Loucy (cell line): ENCODE results near the gene PCDHGC3.

Experiments
- H2AFZ ChIP-seq: fragments of 200-600 bp; sonication (generic); 2 replicates; pipeline ENCODE4 v1.6.0; 2016; ENCODE audit warnings: antibody characterized with exemption, mild to moderate bottlenecking, low read length, moderate library complexity
- H3F3A ChIP-seq: fragments of 200-600 bp; 2 replicates; pipeline ENCODE4 v1.6.0; 2016; ENCODE audit warnings: antibody characterized with exemption, low read depth, mild to moderate bottlenecking
- H3K27me3 ChIP-seq: fragments of 200-600 bp; sonication (generic); 2 replicates; pipeline ENCODE4 v1.6.1; 2014; ENCODE audit warnings: low read length, mild to moderate bottlenecking; ENCODE audit not compliant: insufficient read depth, poor library complexity, severe bottlenecking
- H3K36me3 ChIP-seq: fragments of 200-600 bp; sonication (generic); 2 replicates; pipeline ENCODE4 v1.6.1; 2016; ENCODE audit warnings: low read length; ENCODE audit not compliant: insufficient read depth
- H3K4me1 ChIP-seq: fragments of 200-600 bp; sonication (generic); 2 replicates; pipeline ENCODE4 v1.5.1; 2014; ENCODE audit warnings: low read length, mild to moderate bottlenecking; ENCODE audit not compliant: insufficient read depth, poor library complexity, severe bottlenecking
- H3K4me2 ChIP-seq: fragments of 200-600 bp; sonication (generic); 2 replicates; pipeline ENCODE4 v1.6.0; 2014; ENCODE audit warnings: antibody characterized with exemption, low read length, low read depth, mild to moderate bottlenecking; ENCODE audit not compliant: poor library complexity, severe bottlenecking
- H3K4me3 ChIP-seq: fragments of 200-600 bp; sonication (generic); 2 replicates; pipeline ENCODE4 v1.5.1; 2014; ENCODE audit warnings: low read length, mild to moderate bottlenecking, mixed read lengths; ENCODE audit not compliant: poor library complexity, severe bottlenecking
- H3K79me2 ChIP-seq: fragments of 200-600 bp; sonication (generic); 2 replicates; pipeline ENCODE4 v1.6.1; 2014; ENCODE audit warnings: low read length; ENCODE audit not compliant: insufficient read depth
- H3K9ac ChIP-seq: fragments of 200-600 bp; sonication (generic); 2 replicates; pipeline ENCODE4 v1.6.0; 2014; ENCODE audit warnings: mild to moderate bottlenecking, low read depth, low read length, moderate library complexity; ENCODE audit not compliant: poor library complexity, severe bottlenecking
- H3K9me2 ChIP-seq: fragments of 200-600 bp; sonication (generic); replicated peaks from 2 replicates; pipeline ENCODE4 v1.6.1; 2016; ENCODE audit warnings: low read depth, low read length, mixed read lengths
- H3K9me3 ChIP-seq: fragments of 200-600 bp; sonication (generic); 2 replicates; pipeline ENCODE4 v1.6.1; 2014; ENCODE audit warnings: mild to moderate bottlenecking, antibody characterized with exemption, low read length, low read depth; ENCODE audit not compliant: insufficient read depth
- H4K20me1 ChIP-seq: fragments of 200-600 bp; sonication (generic); 2 replicates; pipeline ENCODE4 v1.6.0; 2014; ENCODE audit warnings: antibody characterized with exemption, low read length, mild to moderate bottlenecking; ENCODE audit not compliant: insufficient read depth, poor library complexity, severe bottlenecking
- EZH2phosphoT487 ChIP-seq: fragments of 200-600 bp; IDR thresholded peaks from 2 replicates; pipeline ENCODE4 v1.6.1; 2018; ENCODE audit warnings: antibody characterized with exemption, mild to moderate bottlenecking, moderate library complexity, borderline replicate concordance
- TF ChIP-seq, protein P1 (sequence below): fragments of 200-600 bp; sonication (generic); conservative IDR thresholded peaks from 2 replicates; pipeline ENCODE4 v1.5.1; 2014; ENCODE audit warnings: mild to moderate bottlenecking, antibody characterized with exemption, low read length

The PCDHGC3 gene

GRCh38 chr5:141475625-141476131 lies at the start of gene PCDHGC3:
PCDHGC3 (plus strand) TSS chr5:141475966; CDS start chr5:141476117, 151 bp downstream.
- TF ChIP-seq, protein P1, sequence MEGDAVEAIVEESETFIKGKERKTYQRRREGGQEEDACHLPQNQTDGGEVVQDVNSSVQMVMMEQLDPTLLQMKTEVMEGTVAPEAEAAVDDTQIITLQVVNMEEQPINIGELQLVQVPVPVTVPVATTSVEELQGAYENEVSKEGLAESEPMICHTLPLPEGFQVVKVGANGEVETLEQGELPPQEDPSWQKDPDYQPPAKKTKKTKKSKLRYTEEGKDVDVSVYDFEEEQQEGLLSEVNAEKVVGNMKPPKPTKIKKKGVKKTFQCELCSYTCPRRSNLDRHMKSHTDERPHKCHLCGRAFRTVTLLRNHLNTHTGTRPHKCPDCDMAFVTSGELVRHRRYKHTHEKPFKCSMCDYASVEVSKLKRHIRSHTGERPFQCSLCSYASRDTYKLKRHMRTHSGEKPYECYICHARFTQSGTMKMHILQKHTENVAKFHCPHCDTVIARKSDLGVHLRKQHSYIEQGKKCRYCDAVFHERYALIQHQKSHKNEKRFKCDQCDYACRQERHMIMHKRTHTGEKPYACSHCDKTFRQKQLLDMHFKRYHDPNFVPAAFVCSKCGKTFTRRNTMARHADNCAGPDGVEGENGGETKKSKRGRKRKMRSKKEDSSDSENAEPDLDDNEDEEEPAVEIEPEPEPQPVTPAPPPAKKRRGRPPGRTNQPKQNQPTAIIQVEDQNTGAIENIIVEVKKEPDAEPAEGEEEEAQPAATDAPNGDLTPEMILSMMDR = peak; percentile 40; the same call in 1 of the 2 replicates
- TF ChIP-seq EZH2phosphoT487 = no peak
- Histone ChIP-seq H3K79me2 (no peaks in the 10 kb centered on the region), H2AFZ (peak within 1 kb of the TSS; percentile 76), H3K9me2 (no peaks in the 10 kb centered on the region), H4K20me1 (no peaks in the 10 kb centered on the region), H3K4me3 (peak within 1 kb of the TSS; percentile 68), H3K9ac (peak within 1 kb of the TSS; percentile 17), H3K36me3 (no peaks in the 10 kb centered on the region), H3K4me2 (peak within 1 kb of the TSS; percentile 76), H3F3A (no peaks in the 10 kb centered on the region), H3K9me3 (no peaks in the 10 kb centered on the region), H3K4me1 (no peaks in the 10 kb centered on the region), H3K27me3 (peaks cover 13% of the 10 kb centered on the region)

DNA sequence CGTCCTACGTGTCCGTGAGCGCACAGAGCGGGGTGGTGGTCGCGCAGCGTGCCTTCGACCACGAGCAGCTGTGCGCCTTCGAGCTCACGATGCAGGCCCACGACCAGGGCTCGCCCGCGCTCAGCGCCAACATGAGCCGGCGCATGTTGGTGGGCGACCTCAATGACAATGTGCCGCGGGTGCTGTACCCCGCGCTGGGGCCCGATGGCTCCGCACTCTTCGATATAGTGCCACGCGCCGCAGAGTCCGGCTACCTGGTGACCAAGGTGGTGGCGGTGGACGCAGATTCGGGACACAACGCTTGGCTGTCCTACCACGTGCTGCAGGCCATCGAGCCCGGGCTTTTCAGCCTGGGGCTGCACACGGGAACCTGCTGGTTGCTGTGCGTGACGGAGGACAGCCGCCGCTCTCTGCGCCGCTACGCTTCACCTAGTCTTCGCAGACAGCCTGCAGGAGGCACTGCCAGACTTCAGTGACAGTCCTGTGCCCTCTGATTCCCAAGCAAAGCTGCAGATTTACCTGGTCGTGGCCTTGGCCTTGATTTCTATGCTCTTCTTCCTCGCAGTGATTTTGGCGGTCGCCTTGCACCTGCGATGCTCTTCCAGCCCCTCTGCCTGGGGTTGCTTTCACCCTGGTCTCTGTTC lies 47.9 kb upstream of the PCDHGC3 start:
- no peaks in the 10 kb centered on the region for H3K36me3 ChIP-seq
- no peak for TF ChIP-seq EZH2phosphoT487
- TF ChIP-seq, protein P1 = no peak
- H3K9ac ChIP-seq = no peak overlapping the region
- H4K20me1 ChIP-seq = no peaks in the 10 kb centered on the region
- H3F3A ChIP-seq = no peaks in the 10 kb centered on the region
- H3K79me2 ChIP-seq = no peaks in the 10 kb centered on the region
- no peaks in the 10 kb centered on the region for H3K9me3 ChIP-seq
- H2AFZ ChIP-seq = no peak overlapping the region
- no peaks in the 10 kb centered on the region for H3K4me1 ChIP-seq
- no peak overlapping the region for H3K4me3 ChIP-seq
- no peaks in the 10 kb centered on the region for H3K27me3 ChIP-seq
- H3K4me2 ChIP-seq = no peak overlapping the region
- no peaks in the 10 kb centered on the region for H3K9me2 ChIP-seq

- Histone ChIP-seq H3K4me1 (no peaks in the 10 kb centered on the region), H3F3A (no peaks in the 10 kb centered on the region), H3K79me2 (no peaks in the 10 kb centered on the region), H3K4me3 (no peak within 1 kb of the TSS), H2AFZ (no peak within 1 kb of the TSS), H3K9me3 (no peaks in the 10 kb centered on the region), H3K4me2 (no peak within 1 kb of the TSS), H3K9ac (no peak within 1 kb of the TSS), H3K36me3 (no peaks in the 10 kb centered on the region), H4K20me1 (no peaks in the 10 kb centered on the region), H3K9me2 (no peaks in the 10 kb centered on the region), H3K27me3 (no peaks in the 10 kb centered on the region)
- TF ChIP-seq EZH2phosphoT487 = no peak
- TF ChIP-seq, protein P1 = no peak; the same call in 1 of the 2 replicates
Measured at GRCh38 chr5:141430332-141431113, 45.2 kb upstream of the PCDHGC3 start, which contains the start of gene PCDHGA12. PCDHGA12 (plus strand) TSS chr5:141430507; CDS start chr5:141430760, 253 bp downstream.
